HTERT RPE-1 (cell line): ENCODE measurements around the gene PATJ.
"Not testable (repeated sequence)": the region's sequence is repeated elsewhere in the genome, so short reads cannot be mapped to it uniquely, and the experiment has no call there.

Experiments used
- in situ Hi-C: fragments of 300-500 bp; cut with MboI; formaldehyde crosslinking; loops from 4 replicates; pipeline ENCODE4 v1.14.3; 2020; ENCODE audit warnings: low sequenced_read_pairs

Gene PATJ

DNA sequence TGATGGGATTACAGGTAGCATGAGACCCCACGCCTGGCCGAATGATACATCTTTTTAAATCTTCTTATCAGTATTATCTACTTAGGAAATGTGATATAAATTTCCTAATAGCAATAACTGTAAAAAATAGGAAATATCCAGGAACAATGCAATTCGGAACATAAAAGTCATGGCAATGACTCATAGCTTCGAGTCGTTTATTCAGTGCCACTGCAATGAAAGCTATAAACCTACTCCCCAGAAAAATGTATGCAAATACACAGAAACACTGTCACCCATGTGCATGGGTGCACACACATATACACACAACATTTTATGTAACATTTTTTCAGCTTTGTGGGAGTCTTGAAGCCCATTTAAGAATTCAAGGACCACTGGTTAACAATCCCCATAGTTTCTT is 194.6 kb downstream of the PATJ start:
- in situ Hi-C loops: no loop called here

- in situ Hi-C loops: no loop called here
Measured at GRCh38 chr1:61941794-61942193, 199.5 kb downstream of the PATJ start.

DNA sequence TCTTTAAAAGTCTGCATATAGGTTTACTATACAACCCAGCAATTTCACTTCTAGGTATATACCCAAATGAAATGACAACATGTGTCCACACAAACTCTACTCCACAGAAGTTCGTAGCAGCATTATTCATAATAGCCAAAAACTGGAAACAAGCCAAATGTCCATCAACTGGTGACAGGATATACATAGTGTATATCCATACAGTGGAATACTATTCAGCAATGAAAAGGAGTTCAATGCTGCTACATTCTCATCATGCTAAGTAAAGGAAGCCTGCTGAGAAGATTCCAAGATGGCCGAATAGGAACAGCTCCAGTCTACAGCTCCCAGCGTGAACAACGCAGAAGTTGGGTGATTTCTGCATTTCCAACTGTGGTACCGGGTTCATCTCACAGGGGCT is 200.6 kb downstream of the PATJ start:
- in situ Hi-C loops: no loop called here

GRCh38 chr1:61948685-61949084 is 206.4 kb downstream of the PATJ start:
- in situ Hi-C loops: not testable (repeated sequence)

DNA sequence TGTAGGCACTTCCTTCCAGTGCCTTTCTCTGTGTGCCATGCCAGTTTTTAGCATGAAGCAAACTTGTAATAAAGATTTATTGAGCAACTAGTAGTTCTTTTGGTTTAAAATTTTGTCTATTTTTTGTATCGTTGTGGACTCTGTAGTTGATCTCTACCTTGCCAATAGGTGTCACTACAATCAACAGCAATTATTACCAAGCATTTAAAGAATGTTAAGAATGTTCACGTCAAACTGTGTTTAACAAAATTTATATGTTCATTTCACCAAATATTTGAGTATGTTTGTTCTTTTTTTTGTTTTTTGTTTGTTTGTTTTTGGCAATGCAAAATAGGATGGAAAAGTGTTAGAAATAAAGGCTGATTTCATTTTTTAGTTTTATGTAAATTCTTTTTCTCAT is 208.1 kb downstream of the PATJ start:
- in situ Hi-C loops: no loop called here

DNA sequence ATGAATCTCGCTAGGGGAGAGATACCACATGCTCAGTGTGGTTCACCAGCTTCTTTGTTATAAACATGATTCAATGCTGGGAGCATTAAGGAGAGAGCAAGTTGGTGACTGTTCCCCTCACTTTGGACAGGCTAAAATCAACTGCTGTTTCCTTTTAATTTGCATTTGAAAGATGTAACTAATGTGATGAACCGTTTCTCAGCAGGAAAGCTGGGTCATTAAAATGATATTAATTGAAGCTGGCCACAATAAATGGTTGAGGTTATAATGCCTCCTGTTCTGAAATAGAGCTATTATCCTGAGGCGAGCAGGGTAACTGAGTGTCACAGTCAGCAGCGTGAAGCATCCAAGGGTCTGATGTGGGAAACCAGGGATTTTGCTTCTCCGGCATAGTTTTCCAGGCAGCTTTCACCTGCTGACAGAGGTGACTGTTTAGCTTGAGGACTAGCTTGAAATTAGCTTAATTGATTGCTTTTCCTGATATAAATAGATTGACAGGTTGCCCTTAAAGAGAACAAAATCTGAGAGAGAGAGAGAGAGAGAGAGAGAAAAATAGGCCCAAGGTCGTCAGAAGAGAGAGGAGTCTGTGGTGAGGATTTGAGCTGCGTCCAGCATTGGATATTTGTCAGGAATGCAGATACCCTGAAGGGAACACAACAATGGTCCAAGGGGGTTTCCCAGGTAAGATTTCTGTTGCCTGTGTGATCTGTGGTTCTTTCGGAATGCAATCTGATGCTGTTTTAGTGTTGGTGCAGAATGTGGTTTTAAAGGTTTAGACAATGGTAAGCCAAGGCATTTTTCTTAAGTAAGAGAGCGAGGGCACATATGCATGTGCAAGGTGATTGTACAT is 209.7 kb downstream of the PATJ start:
- in situ Hi-C loops: no loop called here

DNA sequence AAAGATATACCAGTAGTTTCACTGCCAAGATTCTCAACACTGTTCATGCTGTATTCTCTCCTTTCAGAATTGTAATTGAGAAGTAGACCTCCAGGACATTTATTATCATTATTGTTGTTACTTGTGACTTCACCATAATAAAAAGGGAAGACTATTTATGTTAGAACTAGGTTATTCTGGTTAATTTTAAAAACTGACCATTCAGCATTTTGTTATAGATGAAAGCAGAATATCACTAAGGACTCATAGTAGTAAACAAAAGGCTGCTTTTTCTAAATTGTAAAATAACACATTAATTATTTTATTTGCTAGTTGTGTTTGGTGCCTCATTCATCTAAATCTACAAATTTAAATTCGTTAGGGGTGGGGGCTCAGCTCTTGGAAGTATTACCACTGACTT is 210.4 kb downstream of the PATJ start:
- in situ Hi-C loops: no loop called here

- in situ Hi-C loops: no loop called here
Measured at GRCh38 chr1:61953076-61953789, 211.0 kb downstream of the PATJ start.

DNA sequence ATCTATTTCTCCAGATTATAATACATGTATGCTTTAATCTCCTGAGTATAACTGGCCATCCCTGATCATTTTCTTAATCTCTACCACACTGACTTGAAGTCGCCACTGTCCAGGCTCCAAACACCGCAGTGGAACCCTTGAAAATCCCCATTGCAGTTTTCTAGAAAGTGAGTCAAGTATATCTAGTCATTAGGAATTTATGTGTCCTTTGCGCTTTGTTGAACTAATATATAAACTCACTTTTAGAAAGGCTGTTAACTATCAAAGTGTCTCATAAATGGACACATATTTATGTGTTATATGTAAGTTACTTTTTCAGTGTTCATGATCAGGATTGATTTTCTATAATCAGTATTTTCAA is 211.5 kb downstream of the PATJ start:
- in situ Hi-C loops: no loop called here

- in situ Hi-C loops: no loop called here
Measured at GRCh38 chr1:61955261-61955660, 213.0 kb downstream of the PATJ start.

DNA sequence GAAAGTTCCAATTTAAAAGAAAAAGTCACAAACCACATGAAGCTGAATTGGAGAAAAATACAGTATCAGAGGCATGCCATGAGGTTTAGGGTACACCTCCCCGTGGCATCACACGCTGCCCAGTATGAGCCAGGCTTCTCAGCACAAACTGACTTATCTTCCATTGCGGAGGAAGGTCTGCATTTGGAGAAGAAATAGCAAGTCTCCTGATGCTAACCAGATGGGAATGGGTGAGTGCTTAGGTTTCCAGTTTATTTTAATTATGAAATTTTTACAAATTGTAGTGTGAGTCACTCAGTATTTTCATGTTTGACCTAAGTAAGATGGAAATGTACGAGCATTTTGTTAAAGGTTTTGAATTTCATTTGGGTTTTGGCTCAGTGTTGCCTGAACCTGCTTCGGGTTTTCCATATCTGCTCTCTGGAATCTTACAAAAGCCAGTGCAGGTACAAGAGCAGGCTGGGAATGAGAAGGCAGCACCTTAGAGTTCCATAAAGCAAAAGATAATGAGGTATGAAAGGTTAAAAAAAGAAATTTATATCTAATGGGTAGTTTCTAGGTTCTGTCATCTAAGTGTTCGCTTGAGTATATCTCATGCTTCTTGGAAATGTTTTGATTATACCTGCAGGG is 213.9 kb downstream of the PATJ start:
- in situ Hi-C loops: no loop called here

GRCh38 chr1:61956784-61957183 is 214.5 kb downstream of the PATJ start:
- in situ Hi-C loops: no loop called here

- in situ Hi-C loops: no loop called here
Measured at GRCh38 chr1:61961009-61961408, 218.7 kb downstream of the PATJ start.

GRCh38 chr1:61962631-61963030 is 220.4 kb downstream of the PATJ start:
- in situ Hi-C loops: no loop called here

DNA sequence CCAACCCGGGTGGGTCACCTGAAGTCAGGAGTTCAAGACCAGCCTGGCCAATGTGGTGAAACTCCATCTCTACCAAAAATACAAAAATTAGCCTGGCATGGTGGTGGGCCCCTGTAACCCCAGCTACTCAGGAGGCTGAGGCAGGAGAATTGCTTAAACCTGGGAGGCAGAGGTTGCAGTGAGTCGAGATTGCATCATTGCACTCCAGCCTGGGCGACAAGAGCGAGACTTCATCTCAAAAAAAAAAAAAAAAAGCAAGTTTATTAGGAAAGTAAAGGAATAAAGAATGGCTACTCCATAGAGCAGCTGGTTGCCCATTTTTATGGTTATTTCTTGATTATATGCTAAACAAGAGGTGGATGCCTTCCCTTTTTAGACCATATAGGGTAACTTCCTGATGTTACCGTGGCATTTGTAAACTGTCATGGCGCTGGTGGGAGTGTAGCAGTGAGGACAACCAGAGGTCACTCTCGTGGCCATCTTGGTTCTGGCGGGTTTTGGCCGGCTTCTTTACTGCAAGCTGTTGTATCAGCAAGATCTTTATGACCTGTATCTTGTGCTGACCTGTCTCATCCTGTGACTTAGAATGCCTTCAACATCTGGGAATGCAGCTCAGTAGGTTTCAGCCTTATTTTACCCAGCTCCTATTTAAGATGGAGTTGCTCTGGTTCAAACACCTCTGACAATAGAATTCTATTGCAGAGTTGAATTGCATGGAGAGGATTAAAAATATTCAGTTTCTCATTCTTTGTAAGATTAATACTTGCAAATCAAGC is 224.4 kb downstream of the PATJ start:
- in situ Hi-C loops: not testable (repeated sequence)

GRCh38 chr1:61967750-61968149 is 225.5 kb downstream of the PATJ start:
- in situ Hi-C loops: no loop called here

- in situ Hi-C loops: no loop called here
Measured at GRCh38 chr1:61968869-61969268, 226.6 kb downstream of the PATJ start.

- in situ Hi-C loops: no loop called here
Measured at GRCh38 chr1:61973100-61973837, 231.0 kb downstream of the PATJ start.

GRCh38 chr1:61975638-61976037 is 233.4 kb downstream of the PATJ start:
- in situ Hi-C loops: no loop called here

- in situ Hi-C loops: no loop called here
Measured at GRCh38 chr1:61976566-61976965, 234.3 kb downstream of the PATJ start.

DNA sequence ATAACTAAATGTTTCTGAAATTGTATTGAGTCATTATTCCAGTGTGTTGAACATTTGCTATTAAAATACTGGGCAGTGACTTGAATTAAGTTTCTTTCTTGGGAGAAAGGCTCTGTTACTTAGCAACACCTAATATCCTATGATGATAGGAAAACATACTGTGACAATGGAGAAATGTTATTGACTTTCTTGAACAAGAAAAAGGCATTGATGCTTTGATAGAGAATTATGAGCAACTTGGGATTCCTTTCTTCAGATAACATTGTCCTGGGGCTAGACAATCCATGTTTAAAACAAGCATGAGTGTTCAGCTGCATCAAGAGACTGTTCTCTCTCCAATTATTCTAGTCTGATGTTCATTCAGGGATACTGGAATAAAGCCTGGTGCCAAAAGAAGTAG is 236.5 kb downstream of the PATJ start:
- in situ Hi-C loops: no loop called here
